ENCODE data around the gene UBA7. TPM values are rescaled to one million over a fixed set of nuclear protein-coding genes. Genes with fewer than 3 reads are reported as not detected.

UBA7 gene
- total RNA-seq, 2 donors from 2014 or later: 1.0 to 3.4 TPM

GRCh38 chr3:49841126-49841696 lies 27.5 kb upstream of the UBA7 start:
- Histone ChIP-seq H3K27me3 (ENCODE audit: control insufficient read depth, insufficient read depth, low read length, poor library complexity, severe bottlenecking) (no peaks in the 10 kb centered on the region), H3K9ac (ENCODE audit: extremely low read depth, low read length, poor library complexity, severe bottlenecking) (no peak overlapping the region), H3K4me3 (ENCODE audit: low read length) (no peak overlapping the region), H3K9me3 (ENCODE audit: control insufficient read depth, low read length) (no peaks in the 10 kb centered on the region), H3K36me3 (ENCODE audit: control insufficient read depth, insufficient read depth, low read length) (peaks cover 53% of the 10 kb centered on the region), H3K4me1 (ENCODE audit: control insufficient read depth, insufficient read depth, low read length) (no peaks in the 10 kb centered on the region), H3K27ac (ENCODE audit: low read depth, low read length) (no peak overlapping the region)
- H3K27ac Mint-ChIP-seq: no peak overlapping the region
- peak; percentile 69 for TF ChIP-seq CTCF (conservative IDR thresholded peaks at IDR 0.05)
- no peaks in the 10 kb centered on the region for H3K9me3 Mint-ChIP-seq
- no peak overlapping the region for H3K4me3 Mint-ChIP-seq
- no peaks in the 10 kb centered on the region for H3K27me3 Mint-ChIP-seq (ENCODE audit: insufficient read depth)
- peaks cover 2% of the 10 kb centered on the region for H3K4me1 Mint-ChIP-seq
- DNase-seq: peak; percentile 80
- H3K36me3 Mint-ChIP-seq (ENCODE audit: low read depth): peaks cover 36% of the 10 kb centered on the region

GRCh38 chr3:49840388-49840787 lies 26.6 kb upstream of the UBA7 start:
- H3K27ac Mint-ChIP-seq: no peak overlapping the region
- H3K27ac ChIP-seq (ENCODE audit: low read depth, low read length): no peak overlapping the region
- DNase-seq: no peak
- H3K9me3 ChIP-seq (ENCODE audit: control insufficient read depth, low read length): no peaks in the 10 kb centered on the region
- TF ChIP-seq CTCF (conservative IDR thresholded peaks at IDR 0.05): no peak
- H3K36me3 Mint-ChIP-seq (ENCODE audit: low read depth): peaks cover 31% of the 10 kb centered on the region
- 84 to 94% methylated on average over 2 of the region's 2 CpGs for WGBS, 2 experiments (ENCODE audit: insufficient coverage in 1 of 2, insufficient read length in 1 of 2)
- no peak overlapping the region for H3K4me3 ChIP-seq (ENCODE audit: low read length)
- H3K27me3 ChIP-seq (ENCODE audit: control insufficient read depth, insufficient read depth, low read length, poor library complexity, severe bottlenecking): no peaks in the 10 kb centered on the region
- H3K9me3 Mint-ChIP-seq: no peaks in the 10 kb centered on the region
- no peaks in the 10 kb centered on the region for H3K4me1 ChIP-seq (ENCODE audit: control insufficient read depth, insufficient read depth, low read length)
- H3K4me3 Mint-ChIP-seq: no peak overlapping the region
- H3K9ac ChIP-seq (ENCODE audit: extremely low read depth, low read length, poor library complexity, severe bottlenecking): no peak overlapping the region
- peaks cover 48% of the 10 kb centered on the region for H3K36me3 ChIP-seq (ENCODE audit: control insufficient read depth, insufficient read depth, low read length)
- H3K4me1 Mint-ChIP-seq: peaks cover 2% of the 10 kb centered on the region
- no peaks in the 10 kb centered on the region for H3K27me3 Mint-ChIP-seq (ENCODE audit: insufficient read depth)

GRCh38 chr3:49839193-49839809 lies 25.5 kb upstream of the UBA7 start:
- Mint-ChIP-seq H3K4me1 (peaks cover 2% of the 10 kb centered on the region), H3K36me3 (ENCODE audit: low read depth) (peaks cover 37% of the 10 kb centered on the region), H3K27me3 (ENCODE audit: insufficient read depth) (no peaks in the 10 kb centered on the region), H3K9me3 (no peaks in the 10 kb centered on the region), H3K4me3 (no peak overlapping the region), H3K27ac (no peak overlapping the region)
- no peaks in the 10 kb centered on the region for H3K27me3 ChIP-seq (ENCODE audit: control insufficient read depth, insufficient read depth, low read length, poor library complexity, severe bottlenecking)
- peak; percentile 86 for DNase-seq
- 58 to 64% methylated on average over 6 of the region's 6 CpGs for WGBS, 2 experiments (ENCODE audit: insufficient coverage in 1 of 2, insufficient read length in 1 of 2)
- H3K9ac ChIP-seq (ENCODE audit: extremely low read depth, low read length, poor library complexity, severe bottlenecking): no peak overlapping the region
- no peak overlapping the region for H3K4me3 ChIP-seq (ENCODE audit: low read length)
- H3K27ac ChIP-seq (ENCODE audit: low read depth, low read length): no peak overlapping the region
- H3K4me1 ChIP-seq (ENCODE audit: control insufficient read depth, insufficient read depth, low read length): no peaks in the 10 kb centered on the region
- H3K36me3 ChIP-seq (ENCODE audit: control insufficient read depth, insufficient read depth, low read length): peaks cover 48% of the 10 kb centered on the region
- H3K9me3 ChIP-seq (ENCODE audit: control insufficient read depth, low read length): no peaks in the 10 kb centered on the region
- TF ChIP-seq CTCF (conservative IDR thresholded peaks at IDR 0.05): peak; percentile 91

Measured in endodermal cell (in vitro differentiated cells).